HG03103 (cell line): ENCODE results near the gene PCDH9.

Source experiments
- ATAC-seq: cut with Tn5 transposase; IDR thresholded peaks from one replicate; pipeline ENCODE4 v1.9.1; 2021; ENCODE audit warnings: low read depth; ENCODE audit not compliant: unreplicated experiment

PCDH9 gene

DNA sequence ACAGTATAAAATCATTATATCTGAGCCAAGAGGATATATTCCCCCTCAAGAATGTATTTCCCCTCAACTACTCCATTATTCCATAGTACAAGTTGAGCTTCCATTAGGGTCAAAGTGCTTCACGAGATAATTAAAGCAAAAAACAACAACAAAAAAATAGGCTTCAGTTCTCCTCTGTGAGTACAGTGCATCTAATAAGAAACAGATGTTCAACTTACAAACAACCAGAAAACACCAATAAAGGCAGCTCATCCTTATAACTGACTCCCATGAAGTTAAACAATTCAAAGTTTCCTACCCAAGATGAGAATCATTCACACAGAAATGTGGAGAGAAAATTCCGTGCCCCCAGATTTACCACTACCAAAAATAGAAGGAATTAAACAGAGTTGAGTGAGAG, 854.4 kb downstream of the PCDH9 start:
- ATAC-seq, result no peak

DNA sequence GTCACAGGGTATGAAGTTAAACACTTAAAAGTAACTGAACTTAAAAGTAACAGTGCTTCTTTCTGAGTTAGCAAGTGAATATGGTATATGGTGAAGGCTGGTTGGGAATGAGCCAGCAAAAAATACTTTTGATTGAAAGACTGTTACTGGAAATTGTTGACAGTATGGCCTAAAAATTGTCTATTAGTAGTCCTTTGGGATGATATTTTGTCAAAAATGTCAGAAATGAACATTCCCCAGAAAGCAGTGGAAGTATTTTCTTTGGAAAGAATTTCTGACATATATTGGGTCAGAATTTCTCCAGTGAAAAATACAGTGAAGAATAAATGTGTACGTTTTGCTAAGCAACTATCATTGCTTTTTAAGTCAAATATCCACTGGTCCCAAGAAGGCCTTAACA, 860.5 kb downstream of the PCDH9 start:
- ATAC-seq, result no peak

DNA sequence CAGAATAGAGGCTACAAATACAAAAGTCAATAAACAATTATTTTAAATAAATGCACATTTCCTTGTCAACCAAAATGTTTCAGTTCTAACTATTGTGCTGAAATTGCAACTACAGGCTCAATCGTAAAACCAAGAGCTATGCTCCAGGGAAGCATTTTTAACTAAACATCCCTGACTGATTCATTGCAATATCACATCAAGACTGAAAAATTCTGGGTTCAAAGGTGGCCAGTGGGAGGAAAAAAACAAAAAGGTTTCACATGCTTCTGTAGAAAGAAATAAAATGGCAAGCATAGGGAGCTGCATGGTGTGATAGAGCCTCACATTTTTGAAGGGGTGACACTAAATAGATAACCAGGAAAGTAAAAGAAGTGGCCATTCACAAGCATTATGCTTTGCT, 862.8 kb downstream of the PCDH9 start:
- ATAC-seq, result no peak

DNA sequence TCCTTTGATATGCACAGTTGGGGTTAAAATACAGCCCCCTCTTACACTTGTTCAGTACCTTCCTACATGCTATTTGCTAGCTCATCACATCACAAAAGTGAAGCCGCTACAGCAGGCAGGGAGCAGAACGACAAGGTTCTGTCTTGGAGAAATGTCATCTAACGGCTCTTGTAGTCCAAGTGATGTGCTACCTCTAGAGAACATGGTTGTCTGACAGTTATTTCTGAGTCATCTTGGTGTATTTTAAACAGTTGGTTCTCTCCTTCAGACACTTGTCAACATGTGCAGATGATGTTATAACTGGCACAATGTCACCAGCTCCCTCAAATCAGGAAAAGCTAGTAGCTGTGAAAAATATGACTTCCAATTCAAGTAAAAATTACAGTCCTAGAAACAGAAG, 865.0 kb downstream of the PCDH9 start:
- ATAC-seq, result no peak

DNA sequence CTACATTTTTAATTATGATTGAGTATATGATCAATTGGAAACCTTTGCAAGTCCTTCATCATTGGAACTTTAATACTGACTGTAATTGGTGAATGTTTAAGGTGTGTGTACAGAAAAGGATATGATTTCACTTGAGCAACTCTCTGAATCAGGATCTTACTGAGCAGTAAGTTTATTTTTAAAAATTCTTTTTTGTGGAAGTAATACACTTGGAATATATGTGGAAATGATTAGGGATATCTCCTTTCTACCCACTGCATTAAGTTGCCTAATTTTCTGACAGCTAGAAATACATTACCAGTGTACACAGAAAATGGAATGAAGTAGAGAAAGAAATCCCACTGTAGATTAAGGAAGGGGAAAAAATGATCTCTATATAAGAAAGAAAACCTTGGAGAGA, 865.8 kb downstream of the PCDH9 start:
- ATAC-seq, result no peak

DNA sequence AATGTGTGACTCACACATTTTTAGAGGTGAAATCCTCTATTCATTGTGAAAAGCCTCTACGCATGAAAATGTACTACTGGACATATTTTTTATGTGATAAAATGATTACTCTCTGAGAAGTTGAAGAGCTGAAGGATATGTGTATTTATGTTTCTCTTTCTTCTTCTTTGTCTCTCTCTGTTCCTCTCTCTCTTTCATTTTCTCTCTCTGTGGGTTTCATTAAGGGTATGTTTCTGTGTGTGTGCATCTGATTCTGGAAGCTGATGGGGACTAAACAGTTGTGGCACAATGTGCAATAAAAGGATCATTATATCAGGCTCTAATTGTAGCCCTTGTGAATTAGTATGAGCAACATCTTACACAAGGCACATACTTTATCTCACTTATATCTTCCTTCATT, 867.7 kb downstream of the PCDH9 start:
- no peak for ATAC-seq

DNA sequence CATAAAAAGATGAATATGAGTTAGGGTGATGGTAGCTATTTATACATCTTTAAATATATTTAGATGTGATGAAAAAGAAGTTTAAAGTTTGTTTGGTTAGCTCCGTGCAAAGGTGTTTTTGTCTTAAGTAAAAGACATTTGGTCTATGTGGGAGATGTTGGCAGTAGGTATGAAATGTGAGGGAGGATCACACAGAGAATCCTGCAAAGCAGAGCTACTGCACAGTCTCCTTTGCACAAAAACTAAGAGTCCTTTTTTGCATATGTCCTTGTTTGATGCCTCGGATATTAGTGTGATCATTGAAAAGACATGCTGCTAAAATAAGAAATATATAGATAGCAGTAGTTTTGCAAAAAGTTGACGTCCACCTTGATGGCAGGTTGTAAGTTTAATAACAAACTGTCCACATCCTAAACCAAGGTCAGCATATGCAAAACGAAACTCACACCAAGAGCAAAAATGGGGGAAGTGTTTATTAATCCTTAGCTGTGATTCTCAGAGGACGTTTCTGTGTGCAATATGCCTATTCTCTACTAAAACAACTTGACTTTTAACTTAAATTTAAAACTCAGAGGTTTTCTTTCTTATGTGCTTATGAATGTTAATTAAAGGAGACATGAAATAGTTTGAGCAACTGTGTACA, 870.1 kb downstream of the PCDH9 start:
- no peak for ATAC-seq

DNA sequence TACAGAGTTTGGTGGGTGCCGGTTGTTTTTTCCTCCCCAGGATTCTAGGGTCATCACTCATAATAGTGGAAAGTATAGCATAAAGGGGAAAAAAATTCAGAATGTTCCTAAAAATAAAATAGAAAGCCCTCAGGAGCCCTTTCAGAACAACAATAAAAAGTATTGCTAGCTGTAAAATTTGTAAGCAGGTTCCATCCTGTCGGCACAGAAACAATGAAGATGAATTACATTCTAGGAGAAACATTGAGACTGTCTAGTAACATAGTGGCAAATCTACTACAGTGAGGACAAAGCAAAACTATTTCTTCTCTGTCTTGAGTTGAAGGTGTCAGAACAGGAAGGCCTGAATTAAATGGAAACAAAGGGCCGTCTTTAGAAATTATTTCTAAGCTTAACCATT, 870.7 kb downstream of the PCDH9 start:
- ATAC-seq, result no peak

DNA sequence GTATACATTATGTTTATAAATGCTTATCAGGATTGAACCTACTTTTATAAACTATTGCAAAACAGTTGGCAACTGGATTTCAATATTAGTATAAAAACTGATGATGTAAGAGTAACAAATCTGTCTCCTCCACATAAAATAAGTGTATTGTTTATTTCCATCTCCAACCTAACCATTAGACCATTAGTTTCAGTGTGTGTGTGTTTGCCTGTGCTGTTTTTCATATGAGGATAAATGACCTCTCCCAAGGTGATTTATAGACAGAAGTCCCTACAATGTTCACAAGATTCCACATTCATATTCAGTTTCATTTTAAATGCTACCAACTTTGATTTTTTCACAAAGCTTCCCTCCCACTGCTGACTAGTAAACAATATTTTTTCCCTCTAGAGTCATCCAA, 871.6 kb downstream of the PCDH9 start:
- ATAC-seq, result no peak

DNA sequence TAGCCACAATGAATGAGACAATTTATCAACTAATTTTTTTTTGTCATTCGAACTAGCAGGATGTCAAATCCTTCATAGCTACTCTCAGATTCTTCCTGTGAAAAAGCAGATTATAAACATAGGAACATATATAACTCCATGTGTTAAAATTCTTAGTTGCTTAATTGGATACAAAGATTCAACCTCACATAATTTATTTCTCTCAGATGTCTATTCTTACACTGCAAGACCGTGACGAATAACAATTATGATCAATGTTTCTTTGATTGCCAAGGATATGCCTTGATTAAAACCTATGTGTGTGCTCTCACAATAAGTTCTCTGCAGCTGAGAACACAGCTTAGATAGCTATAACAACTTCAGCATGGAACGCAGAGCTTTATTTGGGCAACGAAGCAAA, 872.7 kb downstream of the PCDH9 start:
- no peak for ATAC-seq

DNA sequence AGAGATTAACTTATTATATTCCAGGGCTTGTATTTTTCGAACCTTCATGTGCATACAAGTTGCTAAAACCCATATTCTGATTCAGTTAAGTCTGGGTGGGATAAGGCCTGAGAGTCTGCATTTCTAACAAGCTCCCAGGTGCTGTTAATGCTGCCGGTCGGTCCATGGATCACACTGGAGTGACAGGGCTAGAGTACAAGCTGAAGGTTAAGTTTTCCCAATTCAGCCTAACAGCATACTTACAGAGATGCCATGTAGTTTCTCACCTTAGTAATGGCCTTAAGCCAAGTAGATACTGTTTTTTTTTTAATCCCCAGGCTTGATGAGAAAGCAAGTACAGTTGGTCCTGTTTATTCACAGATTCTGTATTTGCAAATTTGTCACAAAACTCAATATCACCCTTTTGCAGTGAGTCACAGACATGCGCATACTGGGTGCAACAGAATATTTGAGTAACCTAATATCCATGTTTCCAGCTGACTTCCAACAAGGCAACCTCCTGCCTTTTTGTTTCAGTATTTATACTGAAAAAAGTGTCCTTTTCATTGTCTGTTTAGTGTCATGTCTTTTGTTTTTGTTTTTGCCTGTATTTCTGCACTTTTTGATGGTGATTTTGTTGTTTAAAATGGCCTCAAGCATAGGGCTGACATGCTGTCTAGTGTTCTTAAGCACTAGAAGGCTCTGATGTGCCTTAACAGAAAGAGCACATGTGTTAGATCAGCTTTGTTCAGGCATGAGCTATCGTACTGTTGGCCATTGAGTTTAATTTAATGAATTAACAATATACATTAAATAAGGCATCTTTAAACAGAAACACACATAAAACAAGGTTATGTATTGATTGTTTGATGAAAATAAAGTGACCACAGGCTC, 875.0 kb downstream of the PCDH9 start:
- ATAC-seq, result no peak

DNA sequence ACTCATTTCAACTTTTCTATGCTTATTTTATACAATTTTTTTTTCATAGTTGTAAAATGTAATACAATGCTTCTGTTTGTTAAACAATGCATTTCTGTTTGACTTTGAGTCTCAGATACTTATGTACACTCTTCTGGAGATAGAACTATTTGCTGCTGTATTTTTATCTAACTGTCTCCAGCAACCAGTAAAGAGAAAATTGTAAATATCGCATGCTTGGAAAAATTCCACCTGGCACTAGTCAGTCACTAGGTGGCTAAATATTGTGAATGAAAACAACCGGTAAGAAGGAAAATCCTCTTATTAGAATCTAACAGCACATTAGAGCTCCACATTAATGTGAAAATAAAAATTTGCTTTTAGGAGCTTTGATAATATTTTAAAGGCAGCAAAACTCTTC, 876.5 kb downstream of the PCDH9 start:
- no peak for ATAC-seq

DNA sequence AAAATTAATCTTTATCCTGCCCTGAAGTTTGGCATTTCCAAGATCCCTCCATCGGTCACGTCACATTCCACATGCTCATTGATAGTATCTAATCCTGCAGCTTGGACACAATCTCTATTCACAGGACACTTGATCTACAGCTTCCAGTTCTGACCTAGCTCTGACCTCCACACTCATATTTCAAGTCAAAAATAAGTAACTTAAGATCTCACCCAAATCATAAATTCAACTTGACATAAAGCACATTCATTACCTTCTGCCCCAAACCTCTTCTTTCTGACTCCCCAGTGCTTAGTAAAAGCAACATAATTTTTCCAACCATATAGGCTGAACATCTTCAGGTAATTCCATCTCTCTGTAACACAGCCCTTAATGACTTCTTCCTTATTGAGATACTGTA, 880.2 kb downstream of the PCDH9 start:
- no peak for ATAC-seq

DNA sequence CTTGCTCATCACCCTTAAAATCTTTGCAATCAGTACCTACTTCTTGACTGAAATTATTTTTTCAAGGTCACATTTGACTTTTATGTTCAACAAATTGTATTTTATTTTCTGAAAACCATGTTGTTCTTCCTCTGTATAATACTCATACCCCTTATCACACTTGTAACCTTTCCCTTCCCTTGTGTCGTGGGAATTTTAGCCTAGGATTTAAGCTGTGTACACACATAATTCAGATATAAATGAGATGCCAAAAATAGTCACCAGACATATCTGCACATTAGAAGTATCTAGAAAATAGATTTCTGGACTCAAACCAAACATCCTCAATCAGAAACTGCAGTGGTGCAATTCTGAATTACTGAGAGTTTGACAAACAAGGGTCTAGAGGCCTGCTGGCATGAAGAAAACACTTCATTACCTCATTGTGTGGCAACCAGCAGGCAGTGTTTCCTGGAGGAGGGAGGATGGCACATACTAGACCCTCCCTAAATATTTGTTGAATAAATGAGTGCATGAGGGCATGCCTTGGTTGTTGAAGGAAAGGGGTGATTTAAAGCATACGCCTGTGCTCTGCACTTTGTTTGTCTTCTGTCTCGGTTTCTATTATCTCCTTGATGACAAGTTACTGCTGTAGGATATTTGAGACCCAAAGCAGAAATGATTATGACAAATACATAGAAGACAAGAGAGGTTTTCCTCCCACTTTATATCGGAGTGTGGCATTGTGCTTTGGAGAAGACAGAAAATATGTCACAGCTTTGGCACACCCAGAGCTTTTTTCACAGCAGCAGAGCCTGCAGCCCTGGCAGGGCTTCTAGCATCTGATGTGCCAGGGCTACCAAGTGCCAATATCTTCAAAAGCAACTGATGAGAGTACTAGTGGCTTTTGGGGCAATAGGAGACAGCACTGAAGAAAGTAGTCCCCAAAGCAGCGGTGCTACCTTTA, 881.1 kb downstream of the PCDH9 start:
- ATAC-seq, result no peak

DNA sequence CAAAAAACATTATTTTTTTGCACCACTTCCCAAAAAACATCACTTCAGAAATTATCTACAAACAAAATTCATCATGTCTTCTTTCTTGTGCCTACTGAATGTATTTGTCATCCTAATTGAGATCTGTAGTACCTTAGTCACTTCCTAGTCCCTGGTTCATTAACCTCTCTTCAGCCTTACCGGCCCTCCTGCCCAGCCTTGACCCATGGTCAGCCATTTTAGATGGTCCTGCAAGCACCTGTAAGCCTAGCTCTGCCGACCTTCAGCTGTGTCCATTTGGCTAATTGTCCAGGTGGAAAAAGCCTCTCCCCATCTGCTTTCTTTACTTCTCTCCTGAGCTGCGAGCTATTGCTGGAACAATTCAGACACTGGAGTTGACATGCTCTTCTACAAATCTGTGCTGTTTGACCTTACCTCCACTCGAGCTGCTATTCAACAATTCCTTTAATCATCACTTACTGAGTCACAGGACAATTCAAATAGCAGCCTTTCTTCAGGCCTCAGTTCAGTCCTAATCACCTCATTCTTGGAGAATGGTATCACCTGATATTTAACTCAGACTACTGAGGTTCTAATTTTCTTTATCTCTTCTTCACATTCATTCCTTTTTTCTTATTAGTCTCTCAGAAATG, 882.5 kb downstream of the PCDH9 start:
- no peak for ATAC-seq

DNA sequence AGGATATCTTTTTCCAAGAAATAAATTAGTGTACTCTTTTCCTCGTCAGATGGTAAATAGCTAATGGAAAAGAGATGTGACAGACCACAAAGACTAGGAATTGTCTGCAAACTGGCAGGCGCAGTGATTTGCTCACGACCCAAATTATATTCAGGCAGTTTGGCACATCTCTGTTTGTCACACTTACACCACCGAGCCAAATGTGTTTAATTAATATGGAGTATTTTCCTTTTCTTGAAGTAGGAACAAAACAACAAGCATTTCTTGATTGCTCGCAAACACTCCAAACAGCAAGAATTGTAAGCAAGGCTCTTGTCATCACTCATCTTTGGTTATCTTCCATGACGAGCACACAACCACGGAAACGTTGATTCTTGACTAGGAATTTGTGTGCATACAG, 884.2 kb downstream of the PCDH9 start:
- no peak for ATAC-seq

DNA sequence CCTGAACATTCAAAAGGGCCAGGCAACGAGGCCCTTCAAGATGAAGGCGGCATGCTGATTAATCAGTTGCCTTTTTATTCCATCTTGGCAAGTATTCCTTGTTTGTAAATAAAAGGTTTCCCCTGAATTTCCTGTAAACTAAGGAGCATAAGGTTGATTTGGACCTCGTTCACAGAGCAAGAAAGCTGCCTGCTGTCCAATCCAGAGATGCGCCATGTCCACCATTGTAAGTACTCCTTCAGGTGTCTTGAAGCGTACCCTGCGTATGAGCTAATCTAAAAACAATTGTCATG, 884.7 kb downstream of the PCDH9 start:
- no peak for ATAC-seq

DNA sequence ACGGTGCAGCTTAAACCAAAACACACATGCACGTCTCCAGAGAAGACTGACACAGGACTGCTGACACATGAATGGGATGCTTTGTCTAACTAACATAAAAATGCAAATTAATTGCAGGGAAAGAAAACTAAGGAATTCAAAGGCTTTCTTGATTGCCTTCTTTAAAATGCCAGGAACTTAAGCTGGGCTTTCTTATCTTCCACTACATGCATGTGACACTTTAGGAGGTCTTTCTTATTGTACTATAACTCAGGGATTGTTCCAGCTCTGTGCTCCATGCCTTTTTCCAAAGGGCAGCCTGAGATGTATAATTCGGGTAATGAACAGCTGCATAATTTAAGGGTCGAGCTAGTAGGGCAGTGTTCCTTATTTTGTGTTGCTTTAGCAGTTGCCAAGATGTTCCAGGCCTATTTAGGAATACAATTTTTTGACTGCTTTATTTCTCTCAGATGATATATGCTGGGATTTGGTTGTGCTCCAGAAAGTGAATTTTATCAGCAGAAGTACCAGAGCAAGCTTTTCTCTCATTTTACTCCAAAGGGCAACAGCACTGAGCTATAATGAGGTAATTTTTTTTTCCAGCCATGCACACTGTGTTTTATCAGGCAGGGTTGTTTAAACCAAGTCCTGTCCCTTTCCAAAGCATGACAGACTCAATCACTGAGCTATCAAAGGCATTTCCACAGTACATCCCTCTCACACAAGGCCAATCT, 885.2 kb downstream of the PCDH9 start:
- no peak for ATAC-seq

DNA sequence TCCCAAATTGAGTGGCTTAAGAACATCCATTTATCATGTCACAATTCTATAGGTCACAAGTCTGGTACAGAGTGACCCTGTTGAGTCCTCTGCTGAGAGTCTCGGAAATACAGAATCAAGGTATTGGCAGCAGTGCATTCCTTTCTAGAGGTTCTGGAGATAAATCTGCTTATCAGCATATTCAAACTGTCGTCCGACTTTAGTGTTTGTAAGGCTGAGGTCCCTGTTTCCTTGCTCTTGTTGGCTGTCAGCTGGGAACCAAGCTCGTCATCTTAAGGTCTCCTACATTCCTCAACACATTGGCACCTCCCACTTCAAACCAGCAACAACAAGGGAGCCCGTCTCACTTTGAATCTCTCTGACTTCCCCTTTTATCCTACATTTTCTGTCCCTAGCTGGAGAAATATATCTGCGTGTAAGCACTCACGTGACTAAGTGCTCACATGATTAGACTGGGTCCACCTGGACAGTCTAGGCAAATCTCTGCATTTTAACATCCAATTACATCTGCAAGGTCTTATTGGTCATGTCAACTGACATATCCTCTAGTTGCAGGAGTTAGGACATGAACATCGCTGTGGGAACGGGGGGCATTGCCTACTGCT, 886.8 kb downstream of the PCDH9 start:
- ATAC-seq, result no peak
